Neural progenitor cell (in vitro differentiated cells): Measurements from ENCODE around the gene DUS1L.

Experiments used
- EZH2 ChIP-seq: fragments of 200-600 bp; sonication (generic); IDR thresholded peaks from 2 replicates; pipeline ENCODE4 v1.6.1; 2017; ENCODE audit warnings: antibody characterized with exemption, mild to moderate bottlenecking, moderate library complexity
- EZH2phosphoT487 ChIP-seq: fragments of 200-600 bp; sonication (generic); IDR thresholded peaks from 2 replicates; pipeline ENCODE4 v1.6.1; 2017; ENCODE audit warnings: antibody characterized with exemption
- TF ChIP-seq, protein P1 (sequence below): fragments of 200-600 bp; sonication (generic); IDR thresholded peaks from 2 replicates; pipeline ENCODE4 v1.5.1; 2017; ENCODE audit warnings: antibody characterized with exemption, mild to moderate bottlenecking

DNA sequence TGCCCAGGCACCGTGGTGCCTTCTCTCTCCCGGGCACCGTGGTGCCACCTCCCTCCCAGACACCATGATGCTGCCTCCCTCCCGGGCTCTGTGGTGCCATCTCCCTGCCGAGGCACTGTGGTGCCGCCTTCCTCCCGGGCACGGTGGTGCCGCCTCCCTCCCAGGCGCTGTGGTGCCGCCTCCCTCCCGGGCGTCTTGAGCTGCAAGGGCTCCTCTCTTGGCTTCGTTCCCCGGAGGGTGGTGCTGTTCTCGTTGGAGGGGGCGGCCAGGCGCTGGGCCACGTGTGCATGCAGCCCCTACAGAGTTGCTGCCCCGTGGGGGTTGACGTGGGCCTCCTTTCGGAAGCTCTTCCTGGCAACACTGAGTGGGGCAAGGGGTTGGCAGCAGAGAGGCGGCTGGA is 51.2 kb downstream of the DUS1L start:
- TF ChIP-seq, protein P1, sequence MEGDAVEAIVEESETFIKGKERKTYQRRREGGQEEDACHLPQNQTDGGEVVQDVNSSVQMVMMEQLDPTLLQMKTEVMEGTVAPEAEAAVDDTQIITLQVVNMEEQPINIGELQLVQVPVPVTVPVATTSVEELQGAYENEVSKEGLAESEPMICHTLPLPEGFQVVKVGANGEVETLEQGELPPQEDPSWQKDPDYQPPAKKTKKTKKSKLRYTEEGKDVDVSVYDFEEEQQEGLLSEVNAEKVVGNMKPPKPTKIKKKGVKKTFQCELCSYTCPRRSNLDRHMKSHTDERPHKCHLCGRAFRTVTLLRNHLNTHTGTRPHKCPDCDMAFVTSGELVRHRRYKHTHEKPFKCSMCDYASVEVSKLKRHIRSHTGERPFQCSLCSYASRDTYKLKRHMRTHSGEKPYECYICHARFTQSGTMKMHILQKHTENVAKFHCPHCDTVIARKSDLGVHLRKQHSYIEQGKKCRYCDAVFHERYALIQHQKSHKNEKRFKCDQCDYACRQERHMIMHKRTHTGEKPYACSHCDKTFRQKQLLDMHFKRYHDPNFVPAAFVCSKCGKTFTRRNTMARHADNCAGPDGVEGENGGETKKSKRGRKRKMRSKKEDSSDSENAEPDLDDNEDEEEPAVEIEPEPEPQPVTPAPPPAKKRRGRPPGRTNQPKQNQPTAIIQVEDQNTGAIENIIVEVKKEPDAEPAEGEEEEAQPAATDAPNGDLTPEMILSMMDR = no peak
- no peak for TF ChIP-seq EZH2phosphoT487
- TF ChIP-seq EZH2 = no peak
